SH-SY5Y (cell line): ENCODE data around the gene GMDS.

Experiments
- GATA2 ChIP-seq: IDR thresholded peaks from 2 replicates; pipeline ENCODE4 v1.6.1; 2011; ENCODE audit warnings: mild to moderate bottlenecking, low read depth, low read length
- GATA3 ChIP-seq: IDR thresholded peaks from 2 replicates; pipeline ENCODE4 v1.6.1; 2011; ENCODE audit warnings: low read depth, mild to moderate bottlenecking, low read length, moderate library complexity

The GMDS gene

GRCh38 chr6:1834646-1835516 lies 410.5 kb downstream of the GMDS start:
- TF ChIP-seq GATA2 (no peak), GATA3 (no peak)

- no peak for TF ChIP-seq GATA2
- TF ChIP-seq GATA3: no peak
These were observed 411.2 kb downstream of the GMDS start for GRCh38 chr6:1834207-1834606.

- TF ChIP-seq GATA3: no peak
- TF ChIP-seq GATA2: no peak
These were observed 412.3 kb downstream of the GMDS start for GRCh38 chr6:1832844-1833787.

GRCh38 chr6:1832358-1832757 lies 413.0 kb downstream of the GMDS start:
- no peak for TF ChIP-seq GATA2
- TF ChIP-seq GATA3: no peak

GRCh38 chr6:1827984-1828793 lies 417.2 kb downstream of the GMDS start:
- TF ChIP-seq GATA2 (no peak), GATA3 (no peak)

GRCh38 chr6:1825926-1826325 lies 419.5 kb downstream of the GMDS start:
- TF ChIP-seq GATA3: no peak
- no peak for TF ChIP-seq GATA2

GRCh38 chr6:1825277-1825676 lies 420.1 kb downstream of the GMDS start:
- TF ChIP-seq GATA2 (no peak), GATA3 (no peak)

- no peak for TF ChIP-seq GATA2
- no peak for TF ChIP-seq GATA3
These were observed 423.8 kb downstream of the GMDS start for GRCh38 chr6:1821513-1822183.

GRCh38 chr6:1821164-1821512 lies 424.3 kb downstream of the GMDS start:
- TF ChIP-seq GATA3 (no peak), GATA2 (no peak)

- TF ChIP-seq GATA3 (no peak), GATA2 (no peak)
These were observed 424.7 kb downstream of the GMDS start for GRCh38 chr6:1820714-1821113.

- TF ChIP-seq GATA3: no peak
- TF ChIP-seq GATA2: no peak
These were observed 425.2 kb downstream of the GMDS start for GRCh38 chr6:1820165-1820564.

GRCh38 chr6:1819007-1819406 lies 426.4 kb downstream of the GMDS start:
- TF ChIP-seq GATA3 (no peak), GATA2 (no peak)

GRCh38 chr6:1817033-1817761 lies 428.2 kb downstream of the GMDS start:
- TF ChIP-seq GATA3 (no peak; the same call in 1 of the 2 replicates), GATA2 (no peak)
